Peyer's patch (tissue), 4 donors: ENCODE data around the gene CABP5. TPM values are rescaled to one million over a fixed set of nuclear protein-coding genes. Genes with fewer than 3 reads are reported as not detected.

ENCODE experiments used
- DNase-seq, 3 donors: peaks; one replicate each; pipeline ENCODE4 v3.0.0-alpha.2; 2017 to 2019
- H3K27ac ChIP-seq, 4 donors: fragments of 200-600 bp; sonication (generic); one replicate each; pipeline ENCODE4 v1.5.1; 2016 to 2019
- H3K27me3 ChIP-seq, 2 donors: fragments of 200-600 bp; sonication (generic); one replicate each; pipeline ENCODE4 v1.5.1; 2019
- H3K36me3 ChIP-seq, 3 donors: fragments of 200-600 bp; sonication (generic); one replicate each; pipeline ENCODE4 v1.5.1; 2016 to 2019
- H3K4me1 ChIP-seq, 4 donors: fragments of 200-600 bp; sonication (generic); one replicate each; pipeline ENCODE4 v1.5.1; 2016 to 2019
- H3K4me3 ChIP-seq, 4 donors: fragments of 200-600 bp; sonication (generic); 1 replicate in 3 of 4; 2 replicates in 1 of 4; pipeline ENCODE4 v1.5.1; 2016 to 2019; ENCODE audit warnings: mild to moderate bottlenecking in 1 of 4
- H3K9me3 ChIP-seq, 4 donors: fragments of 200-600 bp; sonication (generic); one replicate each; pipeline ENCODE4 v1.5.1; 2016 to 2019; ENCODE audit warnings: mild to moderate bottlenecking in 1 of 4
- POLR2A ChIP-seq, 2 donors: fragments of 450-650 bp; IDR thresholded peaks; one replicate each; pipeline ENCODE4 v1.5.1; 2017; ENCODE audit warnings: antibody characterized with exemption in 2 of 2, mild to moderate bottlenecking in 2 of 2, moderate library complexity in 2 of 2
- total RNA-seq, 4 donors: library from RNA; depleted of rRNA; stranded (reverse); fragments of >200 nt; gene quantifications; one replicate each; pipeline ENCODE4 v1.1.0, GENCODE V29; 2016
- TF ChIP-seq, protein P1 (sequence below), 6 experiments: fragments of 450-650 bp in 4 of 6; fragments of 200-600 bp in 2 of 6; sonication (generic) in 1 of 6; IDR thresholded peaks; one replicate each; pipeline ENCODE4 v1.5.1; 2017 to 2019; ENCODE audit warnings: antibody characterized with exemption in 6 of 6, mild to moderate bottlenecking in 3 of 6, moderate library complexity in 1 of 6

The CABP5 gene
- total RNA-seq, 4 donors from 2014 or later, result not detected

- DNase-seq, result no peak
These were observed 13.8 kb downstream of the CABP5 start for GRCh38 chr19:48030073-48030472.

DNA sequence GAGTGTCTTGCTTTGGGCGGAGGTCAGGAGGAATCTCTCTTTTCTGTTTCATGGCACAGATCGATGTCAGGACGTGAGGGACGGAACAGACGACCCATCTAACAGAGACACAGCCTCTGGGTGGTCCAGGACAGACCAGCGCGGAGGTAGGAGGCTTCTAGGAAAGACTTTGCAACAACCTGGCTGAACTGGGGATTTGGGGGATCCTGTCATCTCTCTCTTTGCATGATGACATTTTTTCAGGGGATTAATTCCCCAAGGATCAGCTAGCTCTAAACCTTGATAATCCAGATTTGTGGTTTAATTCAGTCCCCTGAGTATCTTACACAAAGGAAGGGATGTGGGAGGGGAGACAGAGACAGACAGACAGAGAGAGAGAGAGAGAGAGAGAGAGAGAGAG lies 14.4 kb downstream of the CABP5 start:
- H3K27me3 ChIP-seq, result no peaks in the 10 kb centered on the region
- H3K4me3 ChIP-seq, result no peak overlapping the region

More at GRCh38 chr19:48030073-48030472, 13.8 kb downstream of the CABP5 start:
- no peak overlapping the region for H3K27ac ChIP-seq
- H3K27me3 ChIP-seq, result no peaks in the 10 kb centered on the region
- no peak overlapping the region for H3K4me3 ChIP-seq
- H3K36me3 ChIP-seq, result no peaks in the 10 kb centered on the region
- no peaks in the 10 kb centered on the region for H3K9me3 ChIP-seq
- no peaks in the 10 kb centered on the region for H3K4me1 ChIP-seq
- no peak for TF ChIP-seq POLR2A (IDR thresholded peaks at IDR 0.05)
- TF ChIP-seq, protein P1, sequence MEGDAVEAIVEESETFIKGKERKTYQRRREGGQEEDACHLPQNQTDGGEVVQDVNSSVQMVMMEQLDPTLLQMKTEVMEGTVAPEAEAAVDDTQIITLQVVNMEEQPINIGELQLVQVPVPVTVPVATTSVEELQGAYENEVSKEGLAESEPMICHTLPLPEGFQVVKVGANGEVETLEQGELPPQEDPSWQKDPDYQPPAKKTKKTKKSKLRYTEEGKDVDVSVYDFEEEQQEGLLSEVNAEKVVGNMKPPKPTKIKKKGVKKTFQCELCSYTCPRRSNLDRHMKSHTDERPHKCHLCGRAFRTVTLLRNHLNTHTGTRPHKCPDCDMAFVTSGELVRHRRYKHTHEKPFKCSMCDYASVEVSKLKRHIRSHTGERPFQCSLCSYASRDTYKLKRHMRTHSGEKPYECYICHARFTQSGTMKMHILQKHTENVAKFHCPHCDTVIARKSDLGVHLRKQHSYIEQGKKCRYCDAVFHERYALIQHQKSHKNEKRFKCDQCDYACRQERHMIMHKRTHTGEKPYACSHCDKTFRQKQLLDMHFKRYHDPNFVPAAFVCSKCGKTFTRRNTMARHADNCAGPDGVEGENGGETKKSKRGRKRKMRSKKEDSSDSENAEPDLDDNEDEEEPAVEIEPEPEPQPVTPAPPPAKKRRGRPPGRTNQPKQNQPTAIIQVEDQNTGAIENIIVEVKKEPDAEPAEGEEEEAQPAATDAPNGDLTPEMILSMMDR (IDR thresholded peaks at IDR 0.05), result no peak

GRCh38 chr19:48025480-48025879 lies 18.4 kb downstream of the CABP5 start:
- Histone ChIP-seq H3K27ac (no peak overlapping the region), H3K4me3 (no peak overlapping the region), H3K4me1 (no peaks in the 10 kb centered on the region), H3K27me3 (no peaks in the 10 kb centered on the region), H3K36me3 (no peaks in the 10 kb centered on the region), H3K9me3 (peaks cover 0 to 3% (median 0%) of the 10 kb centered on the region in 4 donors)
- TF ChIP-seq, protein P1 (IDR thresholded peaks at IDR 0.05), result no peak
- no peak for TF ChIP-seq POLR2A (IDR thresholded peaks at IDR 0.05)
- no peak for DNase-seq

More for the DNA sequence above, 14.4 kb downstream of the CABP5 start:
- Histone ChIP-seq H3K36me3 (no peaks in the 10 kb centered on the region), H3K4me1 (no peaks in the 10 kb centered on the region), H3K9me3 (no peaks in the 10 kb centered on the region), H3K27ac (no peak overlapping the region)
- no peak for DNase-seq
- TF ChIP-seq POLR2A (IDR thresholded peaks at IDR 0.05), result no peak
- TF ChIP-seq, protein P1 (IDR thresholded peaks at IDR 0.05), result no peak

GRCh38 chr19:48023518-48023917 lies 20.4 kb downstream of the CABP5 start:
- Histone ChIP-seq H3K9me3 (peaks cover 0 to 3% (median 0%) of the 10 kb centered on the region in 4 donors), H3K27me3 (no peaks in the 10 kb centered on the region), H3K4me3 (no peak overlapping the region), H3K27ac (no peak overlapping the region), H3K4me1 (no peaks in the 10 kb centered on the region), H3K36me3 (no peaks in the 10 kb centered on the region)
- no peak for DNase-seq
- TF ChIP-seq, protein P1 (IDR thresholded peaks at IDR 0.05), result no peak
- TF ChIP-seq POLR2A (IDR thresholded peaks at IDR 0.05), result no peak

DNA sequence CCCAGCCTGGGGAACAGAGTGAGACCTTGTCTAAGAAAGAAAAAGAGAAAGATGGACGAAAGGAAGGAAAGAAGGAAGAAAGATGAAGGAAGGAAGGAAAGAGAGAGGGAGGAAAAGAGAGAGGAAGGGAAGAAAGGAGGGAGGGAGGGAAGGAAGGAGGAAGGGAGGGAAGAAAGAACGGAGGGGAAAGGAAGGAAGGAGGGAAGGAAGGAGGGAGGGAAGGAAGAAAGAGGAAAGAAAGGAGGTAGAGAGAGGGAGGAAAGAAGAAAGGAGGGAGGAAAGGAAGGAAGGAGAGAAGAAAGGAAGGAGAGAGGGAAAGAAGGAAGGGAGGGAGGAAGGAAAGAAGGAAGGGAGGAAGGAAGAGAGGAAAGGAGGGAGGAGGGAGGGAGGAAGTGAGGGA lies 20.9 kb downstream of the CABP5 start:
- Histone ChIP-seq H3K36me3 (no peaks in the 10 kb centered on the region), H3K9me3 (peaks cover 0 to 3% (median 0%) of the 10 kb centered on the region in 4 donors), H3K27me3 (no peaks in the 10 kb centered on the region), H3K4me1 (no peaks in the 10 kb centered on the region), H3K27ac (no peak overlapping the region), H3K4me3 (no peak overlapping the region)
- TF ChIP-seq, protein P1 (IDR thresholded peaks at IDR 0.05), result no peak
- no peak for TF ChIP-seq POLR2A (IDR thresholded peaks at IDR 0.05)
- no peak for DNase-seq

GRCh38 chr19:48020686-48021085 lies 23.2 kb downstream of the CABP5 start:
- no peaks in the 10 kb centered on the region for H3K27me3 ChIP-seq
- peaks cover 0 to 3% (median 0%) of the 10 kb centered on the region in 4 donors for H3K9me3 ChIP-seq
- H3K36me3 ChIP-seq, result no peaks in the 10 kb centered on the region
- TF ChIP-seq POLR2A (IDR thresholded peaks at IDR 0.05), result no peak
- TF ChIP-seq, protein P1 (IDR thresholded peaks at IDR 0.05), result no peak
- no peak for DNase-seq
- no peaks in the 10 kb centered on the region for H3K4me1 ChIP-seq
- no peak overlapping the region for H3K27ac ChIP-seq
- H3K4me3 ChIP-seq, result no peak overlapping the region
